ENCODE results near the gene OSBPL5. TPM values are rescaled to one million over a fixed set of nuclear protein-coding genes. Genes with fewer than 3 reads are reported as not detected.

The OSBPL5 gene
- total RNA-seq, 1 experiment from 2014 or later: 16.1 TPM

DNA sequence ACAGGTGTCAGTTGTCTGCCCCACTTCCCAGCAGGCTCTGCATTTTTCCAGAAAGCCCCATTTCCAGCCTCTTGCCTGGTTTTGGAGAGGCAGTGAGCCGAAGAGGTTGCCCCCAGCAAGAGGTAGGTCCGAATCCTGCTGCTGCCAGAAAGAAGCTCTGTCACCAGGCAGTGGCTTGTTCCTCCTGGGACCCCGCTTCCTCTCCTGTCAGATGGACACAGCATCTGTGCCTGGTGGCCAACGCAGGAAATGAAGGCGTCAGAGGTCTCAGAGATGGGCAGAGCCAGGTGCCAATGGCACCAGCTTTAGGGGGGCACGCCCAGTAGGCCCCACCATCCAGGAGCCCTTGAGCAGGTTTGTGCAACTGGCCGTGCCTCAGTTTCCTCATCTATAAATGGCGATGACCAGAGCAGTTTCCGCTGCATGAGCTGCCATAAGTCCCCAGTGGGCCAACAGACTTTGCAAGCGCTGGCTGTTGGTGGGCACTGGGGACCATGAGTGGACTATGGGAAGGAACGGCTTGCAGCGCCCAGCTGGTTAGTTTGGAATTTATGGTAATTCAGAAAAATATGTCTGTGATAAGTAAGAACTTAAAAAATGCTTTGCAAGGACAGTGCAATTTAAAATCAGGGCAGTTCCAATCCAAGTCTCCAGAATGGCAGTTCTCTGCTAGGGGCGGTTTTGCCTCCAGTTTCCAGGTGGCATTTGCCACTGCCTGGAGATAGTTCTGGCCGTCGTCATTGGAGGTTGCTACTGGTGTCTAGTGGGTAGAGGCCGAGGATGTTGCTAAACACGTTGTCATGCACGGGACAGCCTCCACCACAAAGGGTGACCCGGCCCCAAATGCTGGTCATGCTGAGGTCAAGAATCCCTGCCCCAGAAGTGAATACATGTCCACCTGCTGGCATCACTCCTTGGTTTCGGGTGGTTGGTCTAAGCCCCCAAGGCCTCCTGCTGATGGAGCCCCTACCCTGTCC is 2.3 kb upstream of the OSBPL5 start:
- no peak overlapping the region for H4K8ac ChIP-seq (replicated peaks; ENCODE audit: insufficient read length, low read depth, low read length)
- H3K9me3 Mint-ChIP-seq: no peaks in the 10 kb centered on the region
- peaks cover 7% of the 10 kb centered on the region; the same call in 1 of the 2 replicates for H3K27me3 ChIP-seq (ENCODE audit: insufficient read depth, low read length)
- H3K14ac ChIP-seq (ENCODE audit: insufficient read depth, low read length): no peak overlapping the region
- no peak overlapping the region for H3K56ac ChIP-seq (ENCODE audit: insufficient read length, low read depth, low read length)
- H2BK12ac ChIP-seq (ENCODE audit: insufficient read length, low read depth, low read length): no peak overlapping the region
- H3K36me3 Mint-ChIP-seq (ENCODE audit: insufficient read depth in 1 of 3, low read depth in 3 of 3): no peaks in the 10 kb centered on the region; a peak in 1 of 7 replicates
- no peak overlapping the region for H2BK20ac ChIP-seq (ENCODE audit: low read depth, low read length, poor library complexity, severe bottlenecking)
- no peaks in the 10 kb centered on the region for H4K20me1 ChIP-seq (ENCODE audit: control insufficient read depth, insufficient read depth, insufficient read length)
- no peak overlapping the region for H3K4ac ChIP-seq (ENCODE audit: low read depth, low read length)
- no peak overlapping the region for H3K23ac ChIP-seq (ENCODE audit: insufficient read length, low read depth, low read length)
- H4K5ac ChIP-seq (ENCODE audit: insufficient read length, low read depth, low read length): no peak overlapping the region
- no peak overlapping the region for H3K27ac ChIP-seq (ENCODE audit: insufficient read length, low read depth, low read length)
- H4K91ac ChIP-seq (ENCODE audit: insufficient read length, low read depth, low read length): no peak overlapping the region
- TF ChIP-seq, protein P1, sequence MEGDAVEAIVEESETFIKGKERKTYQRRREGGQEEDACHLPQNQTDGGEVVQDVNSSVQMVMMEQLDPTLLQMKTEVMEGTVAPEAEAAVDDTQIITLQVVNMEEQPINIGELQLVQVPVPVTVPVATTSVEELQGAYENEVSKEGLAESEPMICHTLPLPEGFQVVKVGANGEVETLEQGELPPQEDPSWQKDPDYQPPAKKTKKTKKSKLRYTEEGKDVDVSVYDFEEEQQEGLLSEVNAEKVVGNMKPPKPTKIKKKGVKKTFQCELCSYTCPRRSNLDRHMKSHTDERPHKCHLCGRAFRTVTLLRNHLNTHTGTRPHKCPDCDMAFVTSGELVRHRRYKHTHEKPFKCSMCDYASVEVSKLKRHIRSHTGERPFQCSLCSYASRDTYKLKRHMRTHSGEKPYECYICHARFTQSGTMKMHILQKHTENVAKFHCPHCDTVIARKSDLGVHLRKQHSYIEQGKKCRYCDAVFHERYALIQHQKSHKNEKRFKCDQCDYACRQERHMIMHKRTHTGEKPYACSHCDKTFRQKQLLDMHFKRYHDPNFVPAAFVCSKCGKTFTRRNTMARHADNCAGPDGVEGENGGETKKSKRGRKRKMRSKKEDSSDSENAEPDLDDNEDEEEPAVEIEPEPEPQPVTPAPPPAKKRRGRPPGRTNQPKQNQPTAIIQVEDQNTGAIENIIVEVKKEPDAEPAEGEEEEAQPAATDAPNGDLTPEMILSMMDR (conservative IDR thresholded peaks at IDR 0.05): no peak
- H3K27me3 Mint-ChIP-seq (ENCODE audit: low read depth): peaks cover 74% of the 10 kb centered on the region
- no peak overlapping the region for H3K9ac ChIP-seq (ENCODE audit: extremely low read depth, insufficient read length, low read length)
- no peak overlapping the region for H2AFZ ChIP-seq (ENCODE audit: low read length)
- no peak overlapping the region for H2BK120ac ChIP-seq (ENCODE audit: low read depth, low read length, poor library complexity, severe bottlenecking)
- peaks cover 7% of the 10 kb centered on the region for H3K23me2 ChIP-seq (ENCODE audit: insufficient read length, low read depth, low read length, poor library complexity, severe bottlenecking)
- H3K79me1 ChIP-seq (ENCODE audit: insufficient read depth, low read depth, low read length, poor library complexity, severe bottlenecking): no peaks in the 10 kb centered on the region
- no peak overlapping the region for H2BK5ac ChIP-seq (ENCODE audit: insufficient read length, low read length)
- H3T11ph ChIP-seq (ENCODE audit: low read length): no peak overlapping the region
- no CpG with 5 or more reads among the region's 20 CpGs for WGBS (ENCODE audit: extremely low coverage, insufficient read length, low lambda C conversion rate)
- no peak overlapping the region; a peak in 1 of 5 replicates for H3K4me3 Mint-ChIP-seq
- no peak overlapping the region for H2AK5ac ChIP-seq (ENCODE audit: insufficient read length, low read length)
- no peaks in the 10 kb centered on the region for H3K9me3 ChIP-seq (ENCODE audit: control insufficient read depth, low read depth, low read length)
- DNase-seq: no peak
- H3K4me1 ChIP-seq (ENCODE audit: insufficient read depth, low read length): no peaks in the 10 kb centered on the region; the same call in 1 of the 2 replicates
- H3K4me2 ChIP-seq (ENCODE audit: insufficient read depth, insufficient read length, low read length): no peak overlapping the region
- peaks cover 21 to 33% of the 10 kb centered on the region in 2 experiments for H3K4me1 Mint-ChIP-seq
- no peak overlapping the region for H3K18ac ChIP-seq (ENCODE audit: insufficient read length, low read depth, low read length)
- H3K27ac Mint-ChIP-seq: no peak overlapping the region
- no peaks in the 10 kb centered on the region for H3K79me2 ChIP-seq (ENCODE audit: insufficient read depth, low read length)
- no peak overlapping the region for H2BK15ac ChIP-seq (ENCODE audit: low read depth, low read length)
